ENCODE data around the gene PER3. TPM values are rescaled to one million over a fixed set of nuclear protein-coding genes. Genes with fewer than 3 reads are reported as not detected.

Gene PER3
- 10 to 100 TPM in 1 of 2 donors, 1 to 10 TPM in 1; 3.9 to 14.1 TPM for total RNA-seq

GRCh38 chr1:7783826-7784491 lies at the start of gene PER3:
TSS of gene PER3 (plus strand) at chr1:7784291. CDS start at chr1:7784878, 587 bp downstream.
- intact Hi-C loops (cut with DNase I) = no loop called here
- no peaks in the 10 kb centered on the region for H3K36me3 ChIP-seq
- no peaks in the 10 kb centered on the region for H3K9me3 ChIP-seq
- peak within 1 kb of the TSS; percentile 69 for H3K27ac ChIP-seq
- peak within 1 kb of the TSS; percentile 54 for H3K4me3 ChIP-seq
- peak within 1 kb of the TSS; percentile 38 to 67 for H3K9ac ChIP-seq (ENCODE audit: low read depth in 2 of 2, low read length in 2 of 2)
- no peak for TF ChIP-seq CTCF (IDR thresholded peaks at IDR 0.05)
- H3K27me3 ChIP-seq = no peaks in the 10 kb centered on the region
- no peaks in the 10 kb centered on the region for H3K4me1 ChIP-seq
- DNase-seq = peak; percentile 95

- Histone ChIP-seq H3K9ac (ENCODE audit: low read depth in 2 of 2, low read length in 2 of 2) (no peak overlapping the region), H3K9me3 (no peaks in the 10 kb centered on the region), H3K4me3 (no peak overlapping the region), H3K36me3 (no peaks in the 10 kb centered on the region), H3K4me1 (no peaks in the 10 kb centered on the region), H3K27ac (no peak overlapping the region), H3K27me3 (no peaks in the 10 kb centered on the region)
- no peak for TF ChIP-seq CTCF (IDR thresholded peaks at IDR 0.05)
- DNase-seq = no peak
- intact Hi-C loops (cut with DNase I) = no loop called here
These were observed 46.0 kb upstream of the PER3 start for GRCh38 chr1:7738044-7738443.

- H3K4me3 ChIP-seq = no peak overlapping the region
- H3K27ac ChIP-seq = no peak overlapping the region
- no peak for TF ChIP-seq CTCF (IDR thresholded peaks at IDR 0.05)
- no peaks in the 10 kb centered on the region for H3K9me3 ChIP-seq
- no peak for DNase-seq
- H3K27me3 ChIP-seq = no peaks in the 10 kb centered on the region
- intact Hi-C loops (cut with DNase I) = no loop called here
- no peaks in the 10 kb centered on the region for H3K36me3 ChIP-seq
- no peaks in the 10 kb centered on the region for H3K4me1 ChIP-seq
- H3K9ac ChIP-seq (ENCODE audit: low read depth in 2 of 2, low read length in 2 of 2) = no peak overlapping the region
These were observed 40.7 kb upstream of the PER3 start for GRCh38 chr1:7743346-7743745.

- Histone ChIP-seq H3K4me1 (no peaks in the 10 kb centered on the region), H3K27ac (no peak overlapping the region), H3K36me3 (no peaks in the 10 kb centered on the region), H3K27me3 (no peaks in the 10 kb centered on the region), H3K4me3 (no peak overlapping the region), H3K9ac (ENCODE audit: low read depth in 2 of 2, low read length in 2 of 2) (no peak overlapping the region), H3K9me3 (no peaks in the 10 kb centered on the region)
- no peak for TF ChIP-seq CTCF (IDR thresholded peaks at IDR 0.05)
- intact Hi-C loops (cut with DNase I) = no loop called here
- DNase-seq = no peak
These were observed 39.2 kb upstream of the PER3 start for GRCh38 chr1:7744882-7745281.

- H3K9me3 ChIP-seq = no peaks in the 10 kb centered on the region
- H3K27ac ChIP-seq = no peak overlapping the region
- no peak for DNase-seq
- no peaks in the 10 kb centered on the region for H3K36me3 ChIP-seq
- H3K4me3 ChIP-seq = no peak overlapping the region
- H3K4me1 ChIP-seq = no peaks in the 10 kb centered on the region
- intact Hi-C loops (cut with DNase I) = no loop called here
- H3K27me3 ChIP-seq = no peaks in the 10 kb centered on the region
- no peak for TF ChIP-seq CTCF (IDR thresholded peaks at IDR 0.05)
- no peak overlapping the region for H3K9ac ChIP-seq (ENCODE audit: low read depth in 2 of 2, low read length in 2 of 2)
These were observed 38.3 kb upstream of the PER3 start for GRCh38 chr1:7745783-7746182.
